Islet precursor cell (in vitro differentiated cells): ENCODE results near the gene SERHL2.
"Not testable (repeated sequence)": the region's sequence is repeated elsewhere in the genome, so short reads cannot be mapped to it uniquely, and the experiment has no call there.

Experiments
- DNase-seq: peaks from one replicate; pipeline ENCODE4 v3.0.0-alpha.2; 2018

SERHL2 gene

GRCh38 chr22:42553475-42554361 is at the start of gene SERHL2:
SERHL2 (plus strand) TSS chr22:42553956; CDS start chr22:42554021, 65 bp downstream.
- peak; percentile 98 for DNase-seq

- DNase-seq, result not testable (repeated sequence)
These were observed 45.3 kb upstream of the SERHL2 start for GRCh38 chr22:42508327-42508974.

- not testable (repeated sequence) for DNase-seq
These were observed 44.8 kb upstream of the SERHL2 start for GRCh38 chr22:42508975-42509364.

GRCh38 chr22:42509548-42509947 is 44.2 kb upstream of the SERHL2 start:
- DNase-seq, result no peak

- DNase-seq, result no peak
These were observed 42.3 kb upstream of the SERHL2 start for GRCh38 chr22:42511401-42511891.

GRCh38 chr22:42512273-42512990 is 41.3 kb upstream of the SERHL2 start:
- DNase-seq, result peak; percentile 82

- not testable (repeated sequence) for DNase-seq
These were observed 39.4 kb upstream of the SERHL2 start for GRCh38 chr22:42514331-42514730.

- not testable (repeated sequence) for DNase-seq
These were observed 38.5 kb upstream of the SERHL2 start for GRCh38 chr22:42515304-42515703.

- no peak for DNase-seq
These were observed 37.9 kb upstream of the SERHL2 start for GRCh38 chr22:42515896-42516295.

- not testable (repeated sequence) for DNase-seq
These were observed 36.7 kb upstream of the SERHL2 start for GRCh38 chr22:42517103-42517502.

GRCh38 chr22:42518638-42519524 is 34.9 kb upstream of the SERHL2 start:
- DNase-seq, result not testable (repeated sequence)

- peak; percentile 88 for DNase-seq
These were observed 34.0 kb upstream of the SERHL2 start, which contains the start of gene RRP7A for GRCh38 chr22:42519525-42520401. RRP7A (minus strand) TSS chr22:42519796; CDS start chr22:42519786, 10 bp downstream.

- no peak for DNase-seq
These were observed 32.6 kb upstream of the SERHL2 start for GRCh38 chr22:42521228-42521546.

GRCh38 chr22:42522546-42522945 is 31.2 kb upstream of the SERHL2 start:
- no peak for DNase-seq

GRCh38 chr22:42528591-42529307 is 25.0 kb upstream of the SERHL2 start:
- DNase-seq, result peak; percentile 72

- DNase-seq, result peak; percentile 90
These were observed 24.3 kb upstream of the SERHL2 start for GRCh38 chr22:42529435-42529834.

- DNase-seq, result not testable (repeated sequence)
These were observed 22.2 kb upstream of the SERHL2 start for GRCh38 chr22:42531401-42532084.

GRCh38 chr22:42533638-42533977 is 20.1 kb upstream of the SERHL2 start:
- DNase-seq, result no peak

- not testable (repeated sequence) for DNase-seq
These were observed 18.5 kb upstream of the SERHL2 start for GRCh38 chr22:42535082-42535731.
